GM18951 (cell line): Measurements from ENCODE around the gene TFF1.
"Not testable (repeated sequence)": the region's sequence is repeated elsewhere in the genome, so short reads cannot be mapped to it uniquely, and the experiment has no call there.

Experiments
- POLR2A ChIP-seq: IDR thresholded peaks from 4 replicates; pipeline ENCODE4 v1.6.1; 2011; ENCODE audit warnings: mild to moderate bottlenecking; ENCODE audit not compliant: insufficient read length, insufficient read depth; ENCODE audit errors: extremely low read depth
- in situ Hi-C: fragments of 300-500 bp; cut with MboI; formaldehyde crosslinking; loops from one replicate; pipeline ENCODE4 v1.12.0; 2022; ENCODE audit warnings: low sequenced_read_pairs, mixed read lengths, inconsistent platforms; ENCODE audit not compliant: unreplicated experiment

TFF1 gene

DNA sequence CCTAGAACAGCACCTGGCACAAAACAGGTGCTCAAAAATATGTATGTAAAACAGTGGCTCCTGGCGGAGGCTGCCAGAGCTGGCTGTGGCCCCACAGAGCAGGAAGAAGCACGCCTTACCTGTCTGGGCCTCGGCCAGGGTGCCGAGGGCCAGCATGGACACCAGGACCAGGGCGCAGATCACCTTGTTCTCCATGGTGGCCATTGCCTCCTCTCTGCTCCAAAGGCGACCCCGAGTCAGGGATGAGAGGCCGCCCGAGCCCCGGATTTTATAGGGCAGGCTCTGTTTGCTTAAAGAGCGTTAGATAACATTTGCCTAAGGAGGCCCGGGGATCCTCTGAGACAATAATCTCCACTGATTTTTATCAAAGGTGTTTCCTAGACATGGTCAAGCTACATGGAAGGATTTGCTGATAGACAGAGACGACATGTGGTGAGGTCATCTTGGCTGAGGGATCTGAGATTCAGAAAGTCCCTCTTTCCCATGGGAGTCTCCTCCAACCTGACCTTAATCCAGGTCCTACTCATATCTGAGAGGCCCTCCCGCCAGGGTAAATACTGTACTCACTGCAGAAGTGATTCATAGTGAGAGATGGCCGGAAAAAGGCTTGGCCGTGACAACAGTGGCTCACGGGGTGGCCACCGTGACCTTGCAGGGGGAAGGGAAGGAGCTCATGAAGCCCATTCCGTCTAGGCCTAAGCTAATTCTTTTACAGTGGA is at the start of gene TFF1:
Gene TFF1, minus strand, starts transcription at position 244 of the 719 bp plus-strand sequence. Its CDS starts 40 bp downstream, at position 204.
- in situ Hi-C loops: no loop called here
- no peak for TF ChIP-seq POLR2A

DNA sequence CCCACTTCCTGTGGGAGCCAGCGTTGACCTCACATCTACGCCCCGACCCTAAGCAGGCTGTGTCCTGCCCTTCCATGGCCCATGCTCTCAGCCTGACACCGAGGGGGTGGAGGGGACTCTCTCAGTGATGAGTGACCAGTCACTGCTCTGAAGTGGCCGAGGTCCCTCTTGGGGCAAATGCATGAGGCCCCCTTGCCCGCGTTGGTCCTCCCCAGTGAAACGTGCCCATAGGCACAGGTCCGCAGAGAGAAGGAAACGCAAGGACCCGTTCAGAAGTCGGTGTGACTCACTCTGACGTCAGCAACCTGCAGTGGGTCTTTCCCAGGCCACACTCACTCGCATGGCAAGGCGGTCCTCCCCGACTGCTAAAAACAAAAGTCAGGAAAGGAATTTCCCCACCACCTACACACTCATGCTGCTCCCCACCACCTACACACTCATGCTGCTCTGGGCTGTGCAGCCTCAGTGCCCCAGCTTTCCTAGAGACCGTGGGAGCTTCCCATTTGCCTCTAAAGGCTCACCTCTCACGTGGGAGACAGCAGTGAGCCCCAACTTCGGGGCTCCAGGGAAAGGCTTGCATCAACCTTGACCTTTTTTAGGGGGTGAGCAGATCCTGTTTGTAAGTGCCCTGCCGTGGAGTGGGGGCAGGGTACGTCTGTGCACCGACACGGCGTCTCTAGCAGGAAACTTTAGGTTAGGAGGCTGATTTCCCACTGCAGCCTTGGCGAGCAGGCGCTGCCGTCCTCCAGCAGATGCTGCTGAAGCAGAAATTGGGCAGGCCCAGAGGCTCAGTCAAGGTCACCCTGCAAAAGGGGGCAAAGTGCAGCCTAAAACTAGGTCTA is 48.8 kb upstream of the TFF1 start:
- TF ChIP-seq POLR2A: peak; percentile 30
- in situ Hi-C loops: no loop called here

DNA sequence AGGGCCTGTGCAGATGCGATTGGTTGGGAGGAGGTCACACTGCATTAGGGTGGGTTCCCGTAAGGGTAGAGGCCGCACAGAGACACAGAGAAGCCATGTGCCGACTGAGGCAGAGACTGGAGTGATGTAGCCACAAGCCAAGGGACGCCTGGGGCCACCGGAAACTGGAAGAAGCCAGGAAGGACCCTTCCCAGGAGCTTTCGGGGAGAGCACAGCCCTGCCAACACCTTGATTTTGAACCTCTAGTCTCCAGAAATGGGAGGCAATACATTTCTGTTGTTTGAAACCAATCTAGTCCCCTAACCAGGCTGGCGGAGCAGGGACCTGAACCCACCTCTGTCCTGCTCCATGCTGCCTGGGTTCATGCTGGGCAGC is 48.2 kb upstream of the TFF1 start:
- in situ Hi-C loops: no loop called here
- TF ChIP-seq POLR2A: no peak

DNA sequence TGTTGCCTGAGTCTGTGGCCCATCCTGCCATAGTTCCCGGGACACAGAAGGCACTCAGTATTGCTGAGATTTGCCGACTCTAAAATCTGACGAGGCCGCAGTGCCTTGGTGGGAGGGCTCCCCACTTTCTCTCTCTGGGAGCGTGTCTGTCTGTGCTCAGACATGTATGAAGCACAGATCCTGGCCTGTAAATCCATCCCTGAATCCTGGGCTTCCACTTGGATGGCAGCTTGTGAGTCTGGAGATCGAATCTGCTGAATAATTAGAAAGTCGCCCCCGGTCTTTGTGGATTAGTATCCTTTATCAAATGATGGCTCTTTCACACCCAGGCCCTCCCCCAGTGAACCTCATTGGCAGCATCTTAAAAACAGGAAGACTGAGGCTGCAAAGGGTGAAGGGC is 47.7 kb upstream of the TFF1 start:
- in situ Hi-C loops: no loop called here
- no peak for TF ChIP-seq POLR2A

DNA sequence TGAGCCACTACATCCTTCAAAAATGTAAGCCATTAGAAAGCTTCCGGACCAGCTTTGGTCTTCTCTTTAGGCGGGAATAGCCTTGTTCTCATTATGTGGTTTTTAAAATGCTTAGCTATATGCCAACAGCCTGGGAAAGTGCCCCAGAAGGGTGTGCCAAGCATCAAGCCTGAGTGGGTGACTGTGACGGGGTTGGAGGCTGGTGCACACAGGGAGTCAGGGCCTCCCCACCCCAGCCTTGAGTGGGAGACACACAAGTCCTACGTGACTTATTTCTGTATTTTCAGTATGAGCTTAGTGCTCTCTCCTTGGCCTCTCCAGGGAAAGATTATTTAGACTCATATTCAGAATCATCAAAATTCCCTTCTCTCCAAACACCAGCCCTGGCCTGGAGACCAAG is 47.2 kb upstream of the TFF1 start:
- in situ Hi-C loops: no loop called here

DNA sequence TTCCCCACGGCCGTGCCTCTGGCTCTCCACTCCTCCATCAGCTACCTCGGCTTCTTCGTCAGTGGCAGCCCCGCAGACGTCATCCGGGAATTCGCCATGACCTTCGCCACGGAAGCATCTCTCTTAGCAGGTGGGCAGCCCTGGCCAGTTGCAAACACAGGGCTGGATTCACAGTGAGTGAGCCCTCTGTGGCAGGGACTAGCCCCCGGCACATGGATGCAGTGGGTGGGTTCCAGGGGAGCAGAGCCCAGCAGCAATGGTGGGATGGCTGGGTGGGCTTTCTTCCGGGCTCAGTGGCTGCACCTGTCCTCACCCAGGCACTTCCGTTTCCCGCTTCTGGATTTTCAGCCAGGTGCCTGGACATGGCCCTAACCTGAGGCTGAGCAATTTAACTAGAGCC is 46.8 kb upstream of the TFF1 start:
- TF ChIP-seq POLR2A: no peak

More for the DNA sequence above, 47.2 kb upstream of the TFF1 start:
- no peak for TF ChIP-seq POLR2A

DNA sequence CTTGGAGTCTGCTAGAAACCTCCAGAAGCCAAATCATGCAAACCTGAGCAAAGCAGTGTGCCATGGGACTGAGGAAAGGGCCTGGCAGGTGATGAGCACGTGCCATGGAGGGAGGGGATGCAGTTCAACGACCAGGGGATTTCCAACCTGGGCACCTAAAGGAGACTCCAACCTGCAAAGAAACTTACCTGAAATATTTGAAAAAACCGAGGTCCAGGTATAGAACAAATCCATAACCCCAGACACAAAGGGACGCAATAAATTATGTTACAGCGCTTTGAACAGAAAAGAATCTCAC is 46.2 kb upstream of the TFF1 start:
- no peak for TF ChIP-seq POLR2A
- in situ Hi-C loops: no loop called here

More for the DNA sequence above, 46.8 kb upstream of the TFF1 start:
- in situ Hi-C loops: no loop called here

DNA sequence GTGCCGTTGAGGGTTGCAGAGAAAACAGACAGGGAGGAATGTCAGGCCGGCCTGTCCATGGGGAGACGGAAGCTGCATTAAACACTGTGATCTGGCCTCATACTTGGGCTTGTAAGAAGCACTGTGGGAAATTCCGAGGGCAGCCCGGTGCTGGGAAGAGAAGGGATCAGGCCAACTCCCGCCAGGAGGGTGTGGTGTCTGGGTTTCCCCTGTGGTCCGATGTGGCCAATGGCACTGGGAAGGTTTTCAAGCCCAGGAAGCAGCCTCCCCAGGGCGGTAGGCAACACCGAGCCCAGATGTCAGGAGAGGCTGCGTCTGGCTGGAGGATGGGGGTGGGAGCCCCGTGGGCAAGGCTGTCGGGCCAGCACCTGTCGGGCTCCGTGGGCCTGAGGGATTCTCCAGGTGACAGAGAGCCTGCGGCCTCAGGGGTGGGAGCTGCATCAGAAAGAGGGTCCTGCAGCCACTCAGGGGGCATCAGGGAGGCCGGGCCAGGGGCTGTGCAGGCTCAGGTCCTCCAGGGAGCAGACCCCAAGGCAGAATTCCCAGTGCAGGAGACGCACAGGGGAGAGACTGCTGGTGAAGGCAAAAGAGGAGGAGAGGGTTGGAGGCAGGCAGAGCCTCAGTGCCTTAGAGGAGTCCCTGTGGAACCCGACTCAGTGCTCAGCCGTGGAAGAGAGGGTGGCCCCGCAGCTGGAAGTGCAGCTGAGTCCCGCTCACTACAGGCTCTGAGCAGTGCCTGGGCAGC is 45.7 kb upstream of the TFF1 start:
- in situ Hi-C loops: no loop called here
- TF ChIP-seq POLR2A: no peak

DNA sequence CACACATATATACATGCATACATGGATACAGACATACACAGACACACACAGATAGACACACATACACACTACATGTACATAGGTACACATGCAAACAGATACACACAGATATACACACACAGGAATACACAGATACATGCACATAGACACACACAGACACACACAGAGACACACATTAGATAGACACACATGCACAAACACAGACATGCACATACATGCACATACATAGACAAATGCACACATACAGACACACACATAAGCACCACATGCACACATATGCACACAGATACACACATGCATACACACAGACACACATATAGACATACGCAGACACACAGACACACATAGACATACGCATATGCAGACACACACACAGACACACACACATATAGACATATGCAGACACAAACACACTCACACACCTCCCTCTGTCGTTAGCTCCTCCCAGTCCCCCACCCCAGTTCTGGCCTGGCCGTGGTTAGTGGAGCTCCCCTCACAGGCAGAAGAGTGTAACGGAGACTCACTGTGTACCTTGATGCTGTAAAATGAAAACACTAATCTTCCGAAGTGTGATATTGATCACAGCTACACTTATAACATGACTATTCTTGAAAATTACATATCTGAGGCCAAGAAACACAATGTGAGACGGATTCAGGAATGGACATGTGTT is 45.0 kb upstream of the TFF1 start:
- no peak for TF ChIP-seq POLR2A
- in situ Hi-C loops: no loop called here

DNA sequence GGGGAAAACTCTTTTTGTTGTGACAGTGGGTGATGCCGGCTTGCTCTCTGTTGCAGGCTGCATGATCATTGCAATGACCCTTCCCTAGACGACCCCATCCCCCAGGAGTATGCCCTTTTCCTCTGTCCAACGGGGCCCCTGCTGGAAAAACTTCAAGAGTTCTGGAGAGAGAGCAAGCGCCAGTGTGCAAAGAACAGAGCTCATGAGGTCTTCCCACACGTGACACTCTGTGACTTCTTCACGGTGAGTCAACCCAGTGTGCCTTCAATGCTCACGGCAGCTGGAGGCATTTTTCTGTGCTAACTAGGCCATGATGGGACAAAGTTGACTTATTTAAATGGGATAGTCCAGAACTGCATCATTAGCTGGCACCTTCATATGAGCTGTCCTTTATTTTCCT is 43.0 kb upstream of the TFF1 start:
- in situ Hi-C loops: no loop called here
- no peak for TF ChIP-seq POLR2A

DNA sequence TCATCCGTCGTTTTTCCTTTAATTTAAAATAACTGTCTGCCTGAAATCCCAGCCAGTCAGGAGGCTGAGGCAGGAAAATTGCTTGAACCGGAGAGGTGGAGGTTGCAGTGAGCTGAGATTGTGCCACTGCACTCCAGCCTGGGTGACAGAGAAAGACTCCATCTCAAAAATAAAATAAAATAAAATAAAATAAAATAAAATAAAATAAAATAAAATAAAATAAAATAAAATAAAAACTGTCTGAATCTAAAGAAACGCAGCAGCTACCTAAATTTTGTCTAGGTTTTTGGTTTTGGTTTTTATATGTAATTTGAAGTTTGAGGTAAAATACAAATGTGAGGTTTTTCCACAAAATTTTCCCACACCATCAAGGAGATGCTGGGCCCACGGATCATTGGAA is 42.4 kb upstream of the TFF1 start:
- in situ Hi-C loops: not testable (repeated sequence)

DNA sequence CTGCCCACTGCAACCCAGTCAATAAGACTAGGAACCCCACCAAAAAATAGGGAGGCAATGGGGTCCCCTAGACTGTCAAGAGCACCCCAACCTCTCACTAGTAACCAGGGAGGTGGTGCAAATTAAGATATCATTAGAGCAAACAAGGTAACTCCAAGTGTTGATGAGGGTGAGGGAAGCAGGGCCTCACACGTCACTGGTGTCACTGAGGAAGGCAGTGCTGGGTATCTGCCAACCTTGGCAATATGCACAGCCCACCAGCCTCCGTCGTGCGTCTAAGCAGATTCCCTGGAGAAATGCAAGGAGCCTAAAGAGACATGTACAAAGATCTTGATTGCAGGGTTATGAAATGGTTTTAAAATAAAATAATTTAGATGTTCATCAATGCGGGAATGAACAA is 41.1 kb upstream of the TFF1 start:
- no peak for TF ChIP-seq POLR2A
- in situ Hi-C loops: no loop called here

DNA sequence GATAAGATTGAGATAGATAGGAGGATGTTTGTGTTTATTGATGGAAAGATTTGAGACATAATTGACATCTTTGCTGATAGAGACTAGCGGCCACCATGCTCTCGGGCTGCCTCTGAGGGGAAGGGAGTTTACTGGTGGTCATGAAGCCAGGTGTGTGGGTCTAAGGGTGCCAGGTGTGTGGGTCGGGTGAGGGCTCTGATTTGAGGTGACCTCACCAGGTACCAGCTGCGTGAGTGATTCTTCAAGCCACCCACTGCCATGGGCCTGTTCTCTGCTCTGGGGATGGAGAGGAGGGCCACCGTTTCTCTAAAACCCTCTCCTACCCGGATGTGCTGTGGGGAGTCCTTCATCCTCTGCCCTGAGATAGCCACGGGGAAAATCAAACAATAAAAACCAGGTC is 40.5 kb upstream of the TFF1 start:
- TF ChIP-seq POLR2A: no peak
- in situ Hi-C loops: no loop called here

DNA sequence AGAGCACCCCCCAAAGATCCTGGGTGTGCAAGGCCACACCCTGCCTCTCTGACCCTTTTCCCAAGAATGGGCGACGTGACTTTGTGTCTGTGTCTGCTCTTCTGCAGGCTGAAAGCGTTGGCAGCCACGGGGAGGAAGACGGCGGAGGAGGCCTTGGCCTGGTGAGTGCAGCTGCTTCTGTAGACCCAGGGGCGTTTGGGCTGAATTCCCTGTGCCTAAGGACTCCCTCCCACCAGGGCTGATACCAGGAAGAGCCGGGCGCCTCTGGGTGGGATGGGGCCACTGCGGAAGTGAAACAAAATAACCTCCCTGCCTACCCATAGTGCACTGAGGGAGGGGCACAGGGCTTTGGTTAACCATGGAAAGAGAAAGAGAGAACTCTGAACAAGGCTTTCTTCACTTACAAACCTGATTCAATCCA is 39.9 kb upstream of the TFF1 start:
- no peak for TF ChIP-seq POLR2A
- in situ Hi-C loops: no loop called here
